Mammary epithelial cell (primary cell): Measurements from ENCODE around the gene LCE3A.

Experiments
- EZH2 ChIP-seq: IDR thresholded peaks from 2 replicates; pipeline ENCODE4 v1.6.1; 2012; ENCODE audit warnings: low read length, inconsistent platforms, borderline replicate concordance
- TF ChIP-seq, protein P1 (sequence below), 2 donors: IDR thresholded peaks in 1 of 2; conservative IDR thresholded peaks in 1 of 2; 2 replicates each; pipeline ENCODE4 v1.5.1; 2011 to 2012; ENCODE audit warnings: inconsistent platforms in 2 of 2, low read length in 2 of 2, mild to moderate bottlenecking in 2 of 2, control low read depth in 1 of 2, low read depth in 1 of 2; ENCODE audit not compliant: insufficient read depth in 1 of 2; ENCODE audit errors: extremely low read depth in 1 of 2

DNA sequence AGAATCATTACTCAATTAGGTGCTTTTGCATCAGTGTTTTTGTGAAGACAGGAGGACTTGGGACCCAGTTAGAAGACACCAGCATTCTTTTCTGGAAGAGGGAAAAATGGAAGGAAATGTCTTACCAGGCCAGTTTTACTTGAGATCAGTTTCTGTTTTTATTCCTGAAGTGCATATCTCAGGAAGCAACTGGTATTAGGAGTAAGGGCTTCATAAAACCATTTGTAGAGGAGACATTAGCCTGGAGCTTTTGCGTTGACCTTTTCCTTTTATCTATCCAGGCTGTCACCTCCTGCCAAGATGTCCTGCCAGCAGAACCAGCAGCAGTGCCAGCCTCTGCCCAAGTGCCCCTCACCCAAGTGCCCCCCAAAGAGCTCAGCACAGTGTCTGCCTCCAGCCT, 9.4 kb downstream of the LCE3A start, which contains the start of gene LCE3B:
- TF ChIP-seq, protein P1, sequence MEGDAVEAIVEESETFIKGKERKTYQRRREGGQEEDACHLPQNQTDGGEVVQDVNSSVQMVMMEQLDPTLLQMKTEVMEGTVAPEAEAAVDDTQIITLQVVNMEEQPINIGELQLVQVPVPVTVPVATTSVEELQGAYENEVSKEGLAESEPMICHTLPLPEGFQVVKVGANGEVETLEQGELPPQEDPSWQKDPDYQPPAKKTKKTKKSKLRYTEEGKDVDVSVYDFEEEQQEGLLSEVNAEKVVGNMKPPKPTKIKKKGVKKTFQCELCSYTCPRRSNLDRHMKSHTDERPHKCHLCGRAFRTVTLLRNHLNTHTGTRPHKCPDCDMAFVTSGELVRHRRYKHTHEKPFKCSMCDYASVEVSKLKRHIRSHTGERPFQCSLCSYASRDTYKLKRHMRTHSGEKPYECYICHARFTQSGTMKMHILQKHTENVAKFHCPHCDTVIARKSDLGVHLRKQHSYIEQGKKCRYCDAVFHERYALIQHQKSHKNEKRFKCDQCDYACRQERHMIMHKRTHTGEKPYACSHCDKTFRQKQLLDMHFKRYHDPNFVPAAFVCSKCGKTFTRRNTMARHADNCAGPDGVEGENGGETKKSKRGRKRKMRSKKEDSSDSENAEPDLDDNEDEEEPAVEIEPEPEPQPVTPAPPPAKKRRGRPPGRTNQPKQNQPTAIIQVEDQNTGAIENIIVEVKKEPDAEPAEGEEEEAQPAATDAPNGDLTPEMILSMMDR (conservative IDR thresholded peaks at IDR 0.05 in 1 of 2, IDR thresholded peaks at IDR 0.05 in 1 of 2; ENCODE audit: extremely low read depth in 1 of 2, insufficient read depth in 1 of 2, low read depth in 1 of 2, low read length in 2 of 2), result no peak
- no peak for TF ChIP-seq EZH2
